Measurements from ENCODE around the gene NTN1.

DNA sequence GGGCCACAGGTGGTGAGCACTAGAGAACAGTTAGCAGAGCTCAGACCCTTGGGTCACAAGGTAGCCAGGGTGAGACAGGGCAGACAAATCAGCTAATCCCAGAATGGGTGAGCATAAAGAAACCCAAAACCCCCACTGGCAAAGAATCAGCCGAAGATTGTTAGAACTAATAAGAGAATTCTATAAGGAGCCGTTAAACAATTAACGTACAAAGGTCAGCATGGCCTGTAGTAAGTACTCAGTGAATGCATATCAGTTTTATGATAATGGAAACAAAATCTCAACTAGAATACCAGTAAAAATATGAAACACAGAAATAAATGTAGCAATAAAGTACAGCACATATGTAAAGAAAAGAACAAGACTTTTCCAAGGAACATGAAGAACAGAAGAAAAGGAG lies 168.6 kb downstream of the NTN1 start:
- TF ChIP-seq CTCF (conservative IDR thresholded peaks at IDR 0.05) = no peak
- no peak for TF ChIP-seq EZH2 (IDR thresholded peaks at IDR 0.05; ENCODE audit: low read depth)

Measured in PC-9 (cell line).